AG04450 (cell line): Measurements from ENCODE around the gene TMEM186. TPM values are rescaled to one million over a fixed set of nuclear protein-coding genes. Genes with fewer than 3 reads are reported as not detected.

Experiments
- CTCF ChIA-PET: fragments of 300-600, 350-600 bp; formaldehyde crosslinking; extraction: SDS; loops from one replicate; lab custom pipeline; 2022; ENCODE audit warnings: antibody characterized with exemption, inconsistent platforms; lab: Charles Lee
- POLR2A ChIA-PET: fragments of 350-600 bp; formaldehyde crosslinking; extraction: SDS; loops from one replicate; lab custom pipeline; 2021; ENCODE audit warnings: antibody characterized with exemption, inconsistent platforms; lab: Yijun Ruan, JAX
- DNase-seq: peaks from one replicate; pipeline ENCODE4 v3.0.0-alpha.2; 2011; ENCODE audit warnings: low read depth, low spot score
- H3K27ac ChIP-seq: one replicate; pipeline ENCODE4 v1.5.1; 2012; ENCODE audit warnings: low read depth, low read length, control low read depth
- H3K27me3 ChIP-seq: one replicate; pipeline ENCODE4 v1.6.0; 2012; ENCODE audit warnings: low read length; ENCODE audit not compliant: control insufficient read depth, insufficient read depth
- H3K4me3 ChIP-seq: 2 replicates; pipeline ENCODE4 v1.5.1; 2011; ENCODE audit warnings: mild to moderate bottlenecking, low read depth, low read length, control low read depth
- H3K9me3 ChIP-seq: 2 replicates; pipeline ENCODE4 v1.5.1; 2012; ENCODE audit warnings: low read length; ENCODE audit not compliant: control insufficient read depth, insufficient read depth
- polyA plus RNA-seq: library from polyadenylated mRNA; depleted of rRNA; stranded (reverse); fragments of >200 nt; gene quantifications from 2 replicates; pipeline ENCODE4 v1.2.3, GENCODE V29; 2011
- TF ChIP-seq, protein P1 (sequence below): IDR thresholded peaks from 2 replicates; pipeline ENCODE4 v1.5.1; 2011; ENCODE audit warnings: low read depth, low read length, control low read depth, inconsistent platforms

The TMEM186 gene
- polyA plus RNA-seq, 1 experiment: 7.7 TPM

DNA sequence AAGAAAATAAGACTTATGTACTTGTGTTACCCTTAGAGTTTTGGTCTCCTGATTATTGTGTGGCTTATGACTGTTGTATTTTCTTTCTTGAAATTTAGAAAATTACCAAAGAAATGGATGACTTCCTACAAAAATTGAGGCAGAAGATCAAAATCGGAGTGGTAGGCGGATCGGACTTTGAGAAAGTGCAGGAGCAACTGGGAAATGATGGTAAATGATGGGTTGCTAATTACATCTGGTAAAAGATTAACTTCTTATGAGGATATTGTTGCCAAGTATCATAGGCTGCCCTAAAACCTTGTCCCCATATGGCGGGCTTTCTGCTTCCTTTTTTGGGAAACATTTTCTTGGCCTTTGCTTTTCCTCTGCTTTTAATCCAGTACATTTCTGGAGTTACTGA, 4.3 kb upstream of the TMEM186 start:
- H3K9me3 ChIP-seq: no peaks in the 10 kb centered on the region
- H3K4me3 ChIP-seq: no peak overlapping the region
- H3K27me3 ChIP-seq: no peaks in the 10 kb centered on the region
- TF ChIP-seq, protein P1, sequence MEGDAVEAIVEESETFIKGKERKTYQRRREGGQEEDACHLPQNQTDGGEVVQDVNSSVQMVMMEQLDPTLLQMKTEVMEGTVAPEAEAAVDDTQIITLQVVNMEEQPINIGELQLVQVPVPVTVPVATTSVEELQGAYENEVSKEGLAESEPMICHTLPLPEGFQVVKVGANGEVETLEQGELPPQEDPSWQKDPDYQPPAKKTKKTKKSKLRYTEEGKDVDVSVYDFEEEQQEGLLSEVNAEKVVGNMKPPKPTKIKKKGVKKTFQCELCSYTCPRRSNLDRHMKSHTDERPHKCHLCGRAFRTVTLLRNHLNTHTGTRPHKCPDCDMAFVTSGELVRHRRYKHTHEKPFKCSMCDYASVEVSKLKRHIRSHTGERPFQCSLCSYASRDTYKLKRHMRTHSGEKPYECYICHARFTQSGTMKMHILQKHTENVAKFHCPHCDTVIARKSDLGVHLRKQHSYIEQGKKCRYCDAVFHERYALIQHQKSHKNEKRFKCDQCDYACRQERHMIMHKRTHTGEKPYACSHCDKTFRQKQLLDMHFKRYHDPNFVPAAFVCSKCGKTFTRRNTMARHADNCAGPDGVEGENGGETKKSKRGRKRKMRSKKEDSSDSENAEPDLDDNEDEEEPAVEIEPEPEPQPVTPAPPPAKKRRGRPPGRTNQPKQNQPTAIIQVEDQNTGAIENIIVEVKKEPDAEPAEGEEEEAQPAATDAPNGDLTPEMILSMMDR: no peak
- CTCF ChIA-PET: interaction anchor here (1.7 kb wide), 1 partner anchor 79 kb away, joined by 7 read pairs; no protein-coding TSS in a partner anchor
- POLR2A ChIA-PET: no interaction called here
- DNase-seq: no peak
- no peak overlapping the region for H3K27ac ChIP-seq

DNA sequence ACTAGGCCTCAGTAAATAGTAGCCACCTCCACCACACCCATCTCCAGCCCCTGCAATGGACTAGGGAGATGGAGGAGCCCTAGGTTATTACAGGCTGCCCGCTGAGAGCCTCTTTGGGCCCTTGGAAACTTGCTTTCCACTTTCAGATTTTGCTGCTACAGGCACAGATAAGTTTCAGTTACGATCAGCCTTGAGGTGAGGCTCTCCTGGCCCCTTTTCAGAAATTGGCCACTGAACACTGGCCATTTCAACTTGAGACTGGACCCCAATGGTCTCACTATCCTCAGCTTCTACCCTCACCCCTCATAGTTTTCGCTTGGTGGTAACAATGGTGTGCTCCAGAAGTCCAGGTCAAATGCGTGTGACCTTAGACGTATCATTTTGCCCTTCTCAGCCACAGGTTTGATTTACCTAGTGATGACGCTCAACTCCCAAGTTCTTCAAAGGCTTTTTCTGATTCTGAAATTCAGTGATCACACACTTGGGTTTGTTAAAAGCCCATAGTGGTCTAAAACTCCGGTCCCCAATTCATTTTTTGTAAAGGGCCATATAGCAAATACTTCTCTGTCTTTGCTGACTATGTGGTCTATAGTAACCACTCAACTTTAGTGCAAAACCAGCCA, 1.2 kb upstream of the TMEM186 start:
- no peak overlapping the region for H3K27ac ChIP-seq
- DNase-seq: no peak
- H3K4me3 ChIP-seq: peak overlapping the region; percentile 99
- H3K27me3 ChIP-seq: no peaks in the 10 kb centered on the region
- CTCF ChIA-PET: interaction anchor here (0.6 to 1.4 kb wide), 2 partner anchors 11 to 127 kb away, joined by 3 read pairs; no protein-coding TSS in a partner anchor
- TF ChIP-seq, protein P1: no peak
- POLR2A ChIA-PET: interaction anchor here (0.7 to 0.9 kb wide), 2 partner anchors 68 to 70 kb away, joined by 3 to 5 read pairs; partner anchors contain the start of gene CARHSP1
- H3K9me3 ChIP-seq: no peaks in the 10 kb centered on the region

- H3K4me3 ChIP-seq: peak overlapping the region; percentile 99
- no peaks in the 10 kb centered on the region for H3K9me3 ChIP-seq
- CTCF ChIA-PET: interaction anchor here (1.4 kb wide), 1 partner anchor 12 kb away, joined by 3 read pairs; no protein-coding TSS in a partner anchor
- no peak for DNase-seq
- H3K27me3 ChIP-seq: no peaks in the 10 kb centered on the region
- peak overlapping the region; percentile 86 for H3K27ac ChIP-seq
- POLR2A ChIA-PET: interaction anchor here (0.7 to 1.5 kb wide), 3 partner anchors 10 to 71 kb away, joined by 3 to 13 read pairs (median 5); partner anchors contain the start of gene CARHSP1
- TF ChIP-seq, protein P1: no peak
Observed at GRCh38 chr16:8798174-8798527, 712 bp upstream of the TMEM186 start.

DNA sequence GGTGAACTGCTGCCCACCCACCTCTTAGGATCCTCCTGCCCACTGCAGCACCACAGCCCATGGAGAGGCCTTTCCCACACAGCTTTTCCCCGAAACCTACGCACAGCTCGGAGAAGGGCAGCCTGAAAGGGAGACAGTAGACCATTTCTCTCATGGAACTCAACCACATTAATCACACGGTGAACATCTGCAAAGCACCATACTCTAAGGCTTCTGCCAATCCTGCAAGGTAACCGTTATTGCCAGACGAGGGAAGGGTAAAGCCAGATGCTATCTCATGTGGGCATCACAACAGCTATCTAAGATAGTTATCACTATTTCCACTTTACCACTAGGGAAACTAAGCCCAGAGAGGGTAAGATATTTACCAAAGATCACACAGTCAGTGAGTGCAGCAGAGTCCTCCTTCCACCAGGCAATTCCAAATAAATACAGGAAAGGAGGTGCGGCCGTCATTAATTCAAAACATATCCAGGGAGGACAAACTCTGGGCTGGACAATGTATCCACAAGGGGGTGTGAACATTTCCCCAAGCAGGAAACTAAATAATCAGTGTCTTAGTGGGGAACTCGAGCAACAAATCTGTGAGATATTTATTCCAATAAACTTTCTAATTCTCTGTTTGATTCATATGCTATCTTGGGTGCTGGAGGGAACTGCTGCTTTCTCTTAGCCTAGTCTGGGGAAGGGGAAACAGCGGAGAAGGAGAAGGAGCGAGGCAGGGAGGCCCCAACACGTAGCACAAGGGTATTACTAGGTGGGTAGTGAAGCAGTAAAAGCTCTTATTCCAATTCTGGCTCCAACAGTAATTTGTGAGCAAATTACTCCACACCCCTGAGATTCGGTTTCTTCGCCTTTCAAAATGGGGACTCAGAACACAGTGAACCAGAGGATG, 723 bp downstream of the TMEM186 start:
- TF ChIP-seq, protein P1: 0 out of 2 replicates have a peak, but pooled peaks have one; percentile 1
- H3K27me3 ChIP-seq: no peaks in the 10 kb centered on the region
- POLR2A ChIA-PET: interaction anchor here (0.5 to 1.5 kb wide), 4 partner anchors 12 to 82 kb away, joined by 3 to 13 read pairs (median 4); no protein-coding TSS in a partner anchor
- DNase-seq: no peak
- H3K27ac ChIP-seq: peak overlapping the region; percentile 31
- H3K9me3 ChIP-seq: no peaks in the 10 kb centered on the region
- CTCF ChIA-PET: interaction anchor here (1.0 to 1.4 kb wide), 3 partner anchors 13 to 212 kb away, joined by 3 read pairs; no protein-coding TSS in a partner anchor
- peak overlapping the region; percentile 99 for H3K4me3 ChIP-seq
